ENCODE measurements around the gene ZMIZ1. TPM values are rescaled to one million over a fixed set of nuclear protein-coding genes. Genes with fewer than 3 reads are reported as not detected.

Gene ZMIZ1
- polyA plus RNA-seq, 3 donors = 3.3 to 64.6 (median 8.9) TPM

- Mint-ChIP-seq H3K9me3 (peaks cover 0 to 3% (median 0%) of the 10 kb centered on the region in 7 donors), H3K27ac (peak overlapping the region in 2 of 7 donors; percentile 14 to 25), H3K4me3 (peak overlapping the region in 1 of 2 donors; percentile 27), H3K36me3 (peaks cover 0 to 2% of the 10 kb centered on the region in 2 donors), H3K27me3 (ENCODE audit: low read depth in 3 of 3) (peaks cover 7 to 12% (median 10%) of the 10 kb centered on the region in 3 donors), H3K4me1 (peaks cover 45% of the 10 kb centered on the region)
- Histone ChIP-seq H3K4me1 (ENCODE audit: control insufficient read depth in 1 of 2, insufficient read depth in 2 of 2, low read length in 2 of 2) (peaks cover 25 to 42% of the 10 kb centered on the region in 2 donors), H4K20me1 (ENCODE audit: insufficient read depth, low read length) (no peaks in the 10 kb centered on the region), H3K9ac (ENCODE audit: insufficient read depth, low read length, poor library complexity, severe bottlenecking) (no peak overlapping the region), H3K27ac (ENCODE audit: low read depth in 1 of 2, low read length in 2 of 2) (no peak overlapping the region), H3K4me2 (replicated peaks; ENCODE audit: extremely low read depth, low read length, poor library complexity, severe bottlenecking) (no peak overlapping the region), H2AFZ (ENCODE audit: insufficient read depth, low read depth, low read length, poor library complexity, severe bottlenecking) (no peak overlapping the region), H3K79me2 (ENCODE audit: insufficient read depth, low read length) (no peaks in the 10 kb centered on the region), H3K27me3 (ENCODE audit: control insufficient read depth in 2 of 2, insufficient read depth in 2 of 2, low read length in 2 of 2) (no peaks in the 10 kb centered on the region), H3K36me3 (replicated peaks in 1 of 2; ENCODE audit: control insufficient read depth in 1 of 2, insufficient read depth in 2 of 2, low read length in 2 of 2) (no peaks in the 10 kb centered on the region), H3K9me3 (replicated peaks in 1 of 2; ENCODE audit: control insufficient read depth in 1 of 2, insufficient read depth in 1 of 2, low read length in 2 of 2) (no peaks in the 10 kb centered on the region), H3K4me3 (replicated peaks in 1 of 3; ENCODE audit: low read depth in 2 of 3, low read length in 3 of 3) (no peak overlapping the region)
- WGBS (ENCODE audit: insufficient coverage) = 95% methylated on average over 4 of the region's 8 CpGs
- no peak for DNase-seq
- intact Hi-C loops (cut with micrococcal nuclease) = loop anchor here in 1 of 2 donors (10.0 kb wide), 1 partner anchor 299 kb away; no protein-coding TSS in a partner anchor
- TF ChIP-seq CTCF (IDR thresholded peaks at IDR 0.05) = no peak
Observed at GRCh38 chr10:79063661-79064492, 4.9 kb upstream of the ZMIZ1 start.

GRCh38 chr10:79065091-79065551 is 3.6 kb upstream of the ZMIZ1 start:
- no peak overlapping the region for H3K9ac ChIP-seq (ENCODE audit: insufficient read depth, low read length, poor library complexity, severe bottlenecking)
- no peak overlapping the region for H2AFZ ChIP-seq (ENCODE audit: insufficient read depth, low read depth, low read length, poor library complexity, severe bottlenecking)
- H3K4me3 Mint-ChIP-seq = no peak overlapping the region
- WGBS (ENCODE audit: insufficient coverage) = 60% methylated on average over 2 of the region's 2 CpGs
- H3K4me1 ChIP-seq (ENCODE audit: control insufficient read depth in 1 of 2, insufficient read depth in 2 of 2, low read length in 2 of 2) = peaks cover 25 to 42% of the 10 kb centered on the region in 2 donors
- H3K79me2 ChIP-seq (ENCODE audit: insufficient read depth, low read length) = peaks cover 8% of the 10 kb centered on the region
- H3K36me3 Mint-ChIP-seq = peaks cover 2 to 4% of the 10 kb centered on the region in 2 donors
- H3K4me3 ChIP-seq (replicated peaks in 1 of 3; ENCODE audit: low read depth in 2 of 3, low read length in 3 of 3) = no peak overlapping the region
- peaks cover 0 to 3% (median 0%) of the 10 kb centered on the region in 7 donors for H3K9me3 Mint-ChIP-seq
- no peaks in the 10 kb centered on the region for H3K9me3 ChIP-seq (replicated peaks in 1 of 2; ENCODE audit: control insufficient read depth in 1 of 2, insufficient read depth in 1 of 2, low read length in 2 of 2)
- intact Hi-C loops (cut with micrococcal nuclease) = loop anchor here in 1 of 2 donors (5.0 to 10.0 kb wide), 4 partner anchors 93 to 488 kb away; no protein-coding TSS in a partner anchor
- no peak for DNase-seq
- H3K27ac ChIP-seq (ENCODE audit: low read depth in 1 of 2, low read length in 2 of 2) = no peak overlapping the region
- no peak overlapping the region for H3K4me2 ChIP-seq (replicated peaks; ENCODE audit: extremely low read depth, low read length, poor library complexity, severe bottlenecking)
- H4K20me1 ChIP-seq (ENCODE audit: insufficient read depth, low read length) = peaks cover 5% of the 10 kb centered on the region
- no peaks in the 10 kb centered on the region for H3K36me3 ChIP-seq (replicated peaks in 1 of 2; ENCODE audit: control insufficient read depth in 1 of 2, insufficient read depth in 2 of 2, low read length in 2 of 2)
- H3K27me3 ChIP-seq (ENCODE audit: control insufficient read depth in 2 of 2, insufficient read depth in 2 of 2, low read length in 2 of 2) = no peaks in the 10 kb centered on the region
- peaks cover 39% of the 10 kb centered on the region for H3K4me1 Mint-ChIP-seq
- H3K27me3 Mint-ChIP-seq (ENCODE audit: low read depth in 3 of 3) = peaks cover 7 to 10% (median 8%) of the 10 kb centered on the region in 3 donors
- no peak for TF ChIP-seq CTCF (IDR thresholded peaks at IDR 0.05)
- H3K27ac Mint-ChIP-seq = peak overlapping the region in 2 of 7 donors; percentile 41 to 55
